SK-N-SH (cell line): ENCODE results near the gene GNB2. TPM values are rescaled to one million over a fixed set of nuclear protein-coding genes. Genes with fewer than 3 reads are reported as not detected.

Experiments
- CTCF ChIA-PET: fragments of 300-600, 350-600 bp; formaldehyde crosslinking; extraction: SDS; loops from one replicate; lab custom pipeline; 2021; lab: Yijun Ruan, JAX
- POLR2A ChIA-PET: fragments of 350-600 bp; sonication (Branson Sonifier 250); formaldehyde crosslinking; extraction: SDS; loops from one replicate; lab custom pipeline; 2020; ENCODE audit warnings: antibody characterized with exemption, inconsistent platforms; lab: Yijun Ruan, JAX
- DNase-seq: peaks from one replicate; pipeline ENCODE4 v3.0.0; 2012
- H2AFZ ChIP-seq: fragments of 200-600 bp; sonication (generic); 2 replicates; pipeline ENCODE4 v1.8.1; 2016; ENCODE audit warnings: antibody characterized with exemption, mild to moderate bottlenecking, low read depth
- H3F3A ChIP-seq: fragments of 200-600 bp; sonication (generic); replicated peaks from 2 replicates; pipeline ENCODE3; 2016; ENCODE audit warnings: antibody characterized with exemption, mild to moderate bottlenecking; ENCODE audit not compliant: insufficient read depth
- H3K27ac ChIP-seq, 2 experiments: fragments of 200-500 bp in 1 of 2; fragments of 200-600 bp in 1 of 2; sonication (Bioruptor generic) in 1 of 2; sonication (generic), shearing (Covaris generic) in 1 of 2; 2 replicates each; pipeline versions ENCODE4 v1.5.1 to v1.6.1; 2014 to 2016; ENCODE audit warnings: low read depth in 2 of 2, inconsistent platforms in 1 of 2, low read length in 1 of 2, mild to moderate bottlenecking in 1 of 2, mixed read lengths in 1 of 2
- H3K27me3 ChIP-seq: fragments of 200-600 bp; sonication (generic), shearing (Covaris generic); 2 replicates; pipeline ENCODE4 v1.6.1; 2016; ENCODE audit warnings: mixed run types; ENCODE audit not compliant: insufficient read depth
- H3K36me3 ChIP-seq, 2 experiments: fragments of 200-500 bp in 1 of 2; fragments of 200-600 bp in 1 of 2; sonication (Bioruptor generic) in 1 of 2; sonication (generic) in 1 of 2; replicated peaks in 1 of 2; 2 replicates each; pipeline versions ENCODE3 to v1.5.1; 2014 to 2016; ENCODE audit warnings: low read length in 1 of 2, mild to moderate bottlenecking in 1 of 2; ENCODE audit not compliant: insufficient read depth in 2 of 2, control insufficient read depth in 1 of 2
- H3K4me1 ChIP-seq, 2 experiments: fragments of 200-500 bp in 1 of 2; fragments of 200-600 bp in 1 of 2; sonication (Bioruptor generic) in 1 of 2; sonication (generic), shearing (Covaris generic) in 1 of 2; 2 replicates each; pipeline versions ENCODE4 v1.5.1 to v1.6.1; 2014 to 2016; ENCODE audit warnings: low read depth in 1 of 2, low read length in 1 of 2, mixed run types in 1 of 2; ENCODE audit not compliant: insufficient read depth in 2 of 2, control insufficient read depth in 1 of 2
- H3K4me2 ChIP-seq: fragments of 200-600 bp; sonication (generic), shearing (Covaris generic); 2 replicates; pipeline ENCODE4 v1.6.1; 2017; ENCODE audit warnings: mixed run types
- H3K4me3 ChIP-seq, 2 experiments: fragments of 200-500 bp in 1 of 2; fragments of 200-600 bp in 1 of 2; sonication (Bioruptor generic) in 1 of 2; sonication (generic), shearing (Covaris generic) in 1 of 2; 2 replicates each; pipeline versions ENCODE4 v1.5.1 to v1.8.1; 2014 to 2016; ENCODE audit warnings: low read depth in 2 of 2, inconsistent platforms in 1 of 2, low read length in 1 of 2, mild to moderate bottlenecking in 1 of 2, mixed read lengths in 1 of 2, moderate library complexity in 1 of 2
- H3K79me2 ChIP-seq: fragments of 200-600 bp; sonication (generic); 2 replicates; pipeline ENCODE4 v1.8.1; 2017; ENCODE audit warnings: mild to moderate bottlenecking; ENCODE audit not compliant: insufficient read depth
- H3K9ac ChIP-seq: fragments of 200-600 bp; sonication (generic); 2 replicates; pipeline ENCODE4 v1.6.1; 2017; ENCODE audit warnings: mixed run types
- H3K9me2 ChIP-seq: fragments of 200-600 bp; sonication (generic); 2 replicates; pipeline ENCODE4 v1.6.1; 2017; ENCODE audit warnings: mixed run types
- H3K9me3 ChIP-seq: fragments of 200-600 bp; sonication (generic); 2 replicates; pipeline ENCODE4 v1.6.1; 2017; ENCODE audit warnings: mixed run types, mild to moderate bottlenecking, moderate library complexity
- H4K20me1 ChIP-seq: fragments of 200-600 bp; sonication (generic); 2 replicates; pipeline ENCODE4 v1.6.1; 2017; ENCODE audit warnings: mild to moderate bottlenecking, mixed run types; ENCODE audit not compliant: insufficient read depth
- CHD2 ChIP-seq: fragments of 150-350 bp; IDR thresholded peaks from 2 replicates; pipeline ENCODE4 v1.6.1; 2018; ENCODE audit warnings: low read length; ENCODE audit not compliant: partially characterized antibody
- EP300 ChIP-seq, 2 experiments: IDR thresholded peaks; 2 replicates each; pipeline versions ENCODE4 v1.4.0 to v1.6.1; 2012; ENCODE audit warnings: borderline replicate concordance in 1 of 2, low read depth in 1 of 2, low read length in 1 of 2
- GABPA ChIP-seq: IDR thresholded peaks from 2 replicates; pipeline ENCODE4 v1.4.0; 2012; ENCODE audit warnings: low read depth, mild to moderate bottlenecking
- POLR2AphosphoS5 ChIP-seq: IDR thresholded peaks from 2 replicates; pipeline ENCODE4 v1.6.1; 2012; ENCODE audit warnings: low read depth, low read length
- RAD21 ChIP-seq: IDR thresholded peaks from 2 replicates; pipeline ENCODE4 v1.6.1; 2012; ENCODE audit warnings: mild to moderate bottlenecking, low read length
- RCOR1 ChIP-seq: fragments of 150-350 bp; IDR thresholded peaks from 2 replicates; pipeline ENCODE4 v1.6.1; 2017; ENCODE audit warnings: antibody characterized with exemption, low read length
- SMC3 ChIP-seq: IDR thresholded peaks from 2 replicates; pipeline ENCODE4 v1.6.1; 2012; ENCODE audit warnings: low read depth, low read length, improper control_type of control experiment
- TAF1 ChIP-seq: IDR thresholded peaks from 2 replicates; pipeline ENCODE4 v1.6.1; 2012; ENCODE audit warnings: low read depth, mild to moderate bottlenecking, low read length, moderate library complexity, borderline replicate concordance
- TCF12 ChIP-seq: IDR thresholded peaks from 2 replicates; pipeline ENCODE4 v1.4.0; 2012
- TEAD4 ChIP-seq: IDR thresholded peaks from 2 replicates; pipeline ENCODE4 v1.4.0; 2012; ENCODE audit warnings: mild to moderate bottlenecking, borderline replicate concordance; ENCODE audit not compliant: insufficient read depth
- YY1 ChIP-seq: IDR thresholded peaks from 2 replicates; pipeline ENCODE4 v1.4.0; 2012; ENCODE audit warnings: low read depth, mild to moderate bottlenecking
- WGBS: methylation state at CpG from one replicate; pipeline ENCODE4 v1.1.6; 2017; ENCODE audit warnings: low lambda C conversion rate; 5-methylcytosine and 5-hydroxymethylcytosine counted together
- polyA plus RNA-seq, 3 experiments: library from polyadenylated mRNA; depleted of rRNA; stranded (reverse); fragments of >200 nt; gene quantifications; 2 replicates each; pipeline ENCODE4 v1.2.3, GENCODE V29; 2012
- TF ChIP-seq, protein P1 (sequence below): IDR thresholded peaks from 2 replicates; pipeline ENCODE4 v1.6.1; 2012; ENCODE audit warnings: mild to moderate bottlenecking, low read depth, low read length, moderate library complexity
- TF ChIP-seq, protein P2 (sequence below): fragments of 200-600 bp; sonication (generic); IDR thresholded peaks from 2 replicates; pipeline ENCODE4 v1.6.1; 2017; ENCODE audit warnings: antibody characterized with exemption, mild to moderate bottlenecking, moderate library complexity
- TF ChIP-seq, protein P3 (sequence below): fragments of 150-350 bp; IDR thresholded peaks from 2 replicates; pipeline ENCODE4 v1.6.1; 2016; ENCODE audit warnings: mild to moderate bottlenecking, low read depth, low read length
- TF ChIP-seq, protein P4 (sequence below): IDR thresholded peaks from 2 replicates; pipeline ENCODE4; 2012
- TF ChIP-seq, protein P5 (sequence below): IDR thresholded peaks from 2 replicates; pipeline ENCODE4 v1.4.0; 2012; ENCODE audit warnings: low read depth, borderline replicate concordance

GNB2 gene
- polyA plus RNA-seq, 1 of the 3 experiments (the other 2 are of a cell fraction), result 398 TPM

DNA sequence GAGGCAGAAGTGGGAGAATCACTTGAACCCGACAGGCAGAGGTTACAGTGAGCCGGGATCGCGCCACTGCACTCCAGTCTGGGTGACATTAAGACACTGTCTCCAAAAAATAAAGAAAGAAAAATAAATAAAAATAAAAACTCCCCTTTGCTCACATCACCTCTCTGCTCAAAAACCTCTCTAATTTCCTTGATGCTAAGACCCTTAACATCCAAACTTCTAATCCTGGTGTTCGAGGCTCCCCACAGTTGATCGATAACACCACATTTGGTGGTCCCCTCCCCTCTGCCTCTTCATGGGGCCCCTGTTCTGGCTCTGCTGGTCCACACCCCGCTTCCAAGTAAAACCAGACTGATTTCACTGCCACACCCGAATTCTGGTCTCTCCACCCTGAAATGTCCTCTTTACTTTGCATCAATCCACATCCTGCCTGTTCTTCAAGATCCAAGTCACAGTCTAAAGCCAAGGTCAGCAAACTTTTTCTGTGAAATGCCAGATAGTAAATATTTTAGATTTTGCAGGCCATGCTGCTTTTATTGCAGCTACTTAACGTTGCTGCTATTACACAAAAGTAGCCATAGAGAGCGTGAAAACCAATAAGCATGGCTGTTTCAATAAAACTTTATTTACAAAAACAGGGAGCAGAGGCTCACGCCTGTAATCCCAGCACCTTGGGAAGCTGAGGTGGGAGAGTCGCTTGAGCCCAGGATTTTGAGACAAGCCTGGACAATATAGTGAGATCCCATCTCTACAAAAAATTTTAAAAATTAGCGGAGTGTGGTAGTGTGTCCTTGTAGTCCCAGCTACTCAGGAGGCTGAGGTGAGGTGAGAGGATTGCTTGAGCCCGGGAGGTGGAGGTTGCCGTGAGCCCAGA lies 49.4 kb upstream of the GNB2 start:
- H3K9me2 ChIP-seq, result no peaks in the 10 kb centered on the region
- no peak overlapping the region for H3K9ac ChIP-seq
- peaks cover 0 to 10% of the 10 kb centered on the region in 2 experiments; a peak in 1 of 4 replicates for H3K4me1 ChIP-seq
- POLR2A ChIA-PET, result interaction anchor here (1.8 kb wide), 1 partner anchor 11 kb away, joined by 7 read pairs; the partner anchor contains the start of gene MOSPD3
- H3K79me2 ChIP-seq, result no peaks in the 10 kb centered on the region
- no peaks in the 10 kb centered on the region for H4K20me1 ChIP-seq
- H3K4me2 ChIP-seq, result no peak overlapping the region
- no peak for DNase-seq
- CTCF ChIA-PET, result interaction anchor here (0.7 to 7.2 kb wide), 8 partner anchors 9 to 71 kb away, joined by 3 to 70 read pairs (median 4); partner anchors contain the start of gene MOSPD3
- H3K4me3 ChIP-seq, result no peak overlapping the region
- H2AFZ ChIP-seq, result no peak overlapping the region
- TF ChIP-seq POLR2AphosphoS5 (no peak), RAD21 (no peak), SMC3 (no peak), GABPA (no peak), TEAD4 (no peak), TAF1 (no peak), TCF12 (no peak), YY1 (no peak), EP300 (IDR thresholded peaks at IDR 0.05; ENCODE audit: borderline replicate concordance in 1 of 2, low read depth in 1 of 2, low read length in 1 of 2) (no peak), RCOR1 (no peak), CHD2 (no peak)
- TF ChIP-seq, protein P1, sequence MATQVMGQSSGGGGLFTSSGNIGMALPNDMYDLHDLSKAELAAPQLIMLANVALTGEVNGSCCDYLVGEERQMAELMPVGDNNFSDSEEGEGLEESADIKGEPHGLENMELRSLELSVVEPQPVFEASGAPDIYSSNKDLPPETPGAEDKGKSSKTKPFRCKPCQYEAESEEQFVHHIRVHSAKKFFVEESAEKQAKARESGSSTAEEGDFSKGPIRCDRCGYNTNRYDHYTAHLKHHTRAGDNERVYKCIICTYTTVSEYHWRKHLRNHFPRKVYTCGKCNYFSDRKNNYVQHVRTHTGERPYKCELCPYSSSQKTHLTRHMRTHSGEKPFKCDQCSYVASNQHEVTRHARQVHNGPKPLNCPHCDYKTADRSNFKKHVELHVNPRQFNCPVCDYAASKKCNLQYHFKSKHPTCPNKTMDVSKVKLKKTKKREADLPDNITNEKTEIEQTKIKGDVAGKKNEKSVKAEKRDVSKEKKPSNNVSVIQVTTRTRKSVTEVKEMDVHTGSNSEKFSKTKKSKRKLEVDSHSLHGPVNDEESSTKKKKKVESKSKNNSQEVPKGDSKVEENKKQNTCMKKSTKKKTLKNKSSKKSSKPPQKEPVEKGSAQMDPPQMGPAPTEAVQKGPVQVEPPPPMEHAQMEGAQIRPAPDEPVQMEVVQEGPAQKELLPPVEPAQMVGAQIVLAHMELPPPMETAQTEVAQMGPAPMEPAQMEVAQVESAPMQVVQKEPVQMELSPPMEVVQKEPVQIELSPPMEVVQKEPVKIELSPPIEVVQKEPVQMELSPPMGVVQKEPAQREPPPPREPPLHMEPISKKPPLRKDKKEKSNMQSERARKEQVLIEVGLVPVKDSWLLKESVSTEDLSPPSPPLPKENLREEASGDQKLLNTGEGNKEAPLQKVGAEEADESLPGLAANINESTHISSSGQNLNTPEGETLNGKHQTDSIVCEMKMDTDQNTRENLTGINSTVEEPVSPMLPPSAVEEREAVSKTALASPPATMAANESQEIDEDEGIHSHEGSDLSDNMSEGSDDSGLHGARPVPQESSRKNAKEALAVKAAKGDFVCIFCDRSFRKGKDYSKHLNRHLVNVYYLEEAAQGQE, result no peak
- TF ChIP-seq, protein P2, sequence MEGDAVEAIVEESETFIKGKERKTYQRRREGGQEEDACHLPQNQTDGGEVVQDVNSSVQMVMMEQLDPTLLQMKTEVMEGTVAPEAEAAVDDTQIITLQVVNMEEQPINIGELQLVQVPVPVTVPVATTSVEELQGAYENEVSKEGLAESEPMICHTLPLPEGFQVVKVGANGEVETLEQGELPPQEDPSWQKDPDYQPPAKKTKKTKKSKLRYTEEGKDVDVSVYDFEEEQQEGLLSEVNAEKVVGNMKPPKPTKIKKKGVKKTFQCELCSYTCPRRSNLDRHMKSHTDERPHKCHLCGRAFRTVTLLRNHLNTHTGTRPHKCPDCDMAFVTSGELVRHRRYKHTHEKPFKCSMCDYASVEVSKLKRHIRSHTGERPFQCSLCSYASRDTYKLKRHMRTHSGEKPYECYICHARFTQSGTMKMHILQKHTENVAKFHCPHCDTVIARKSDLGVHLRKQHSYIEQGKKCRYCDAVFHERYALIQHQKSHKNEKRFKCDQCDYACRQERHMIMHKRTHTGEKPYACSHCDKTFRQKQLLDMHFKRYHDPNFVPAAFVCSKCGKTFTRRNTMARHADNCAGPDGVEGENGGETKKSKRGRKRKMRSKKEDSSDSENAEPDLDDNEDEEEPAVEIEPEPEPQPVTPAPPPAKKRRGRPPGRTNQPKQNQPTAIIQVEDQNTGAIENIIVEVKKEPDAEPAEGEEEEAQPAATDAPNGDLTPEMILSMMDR, result no peak
- TF ChIP-seq, protein P3, sequence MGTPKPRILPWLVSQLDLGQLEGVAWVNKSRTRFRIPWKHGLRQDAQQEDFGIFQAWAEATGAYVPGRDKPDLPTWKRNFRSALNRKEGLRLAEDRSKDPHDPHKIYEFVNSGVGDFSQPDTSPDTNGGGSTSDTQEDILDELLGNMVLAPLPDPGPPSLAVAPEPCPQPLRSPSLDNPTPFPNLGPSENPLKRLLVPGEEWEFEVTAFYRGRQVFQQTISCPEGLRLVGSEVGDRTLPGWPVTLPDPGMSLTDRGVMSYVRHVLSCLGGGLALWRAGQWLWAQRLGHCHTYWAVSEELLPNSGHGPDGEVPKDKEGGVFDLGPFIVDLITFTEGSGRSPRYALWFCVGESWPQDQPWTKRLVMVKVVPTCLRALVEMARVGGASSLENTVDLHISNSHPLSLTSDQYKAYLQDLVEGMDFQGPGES, result no peak
- TF ChIP-seq, protein P4, sequence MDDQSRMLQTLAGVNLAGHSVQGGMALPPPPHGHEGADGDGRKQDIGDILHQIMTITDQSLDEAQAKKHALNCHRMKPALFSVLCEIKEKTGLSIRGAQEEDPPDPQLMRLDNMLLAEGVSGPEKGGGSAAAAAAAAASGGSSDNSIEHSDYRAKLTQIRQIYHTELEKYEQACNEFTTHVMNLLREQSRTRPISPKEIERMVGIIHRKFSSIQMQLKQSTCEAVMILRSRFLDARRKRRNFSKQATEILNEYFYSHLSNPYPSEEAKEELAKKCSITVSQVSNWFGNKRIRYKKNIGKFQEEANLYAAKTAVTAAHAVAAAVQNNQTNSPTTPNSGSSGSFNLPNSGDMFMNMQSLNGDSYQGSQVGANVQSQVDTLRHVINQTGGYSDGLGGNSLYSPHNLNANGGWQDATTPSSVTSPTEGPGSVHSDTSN, result no peak
- TF ChIP-seq, protein P5, sequence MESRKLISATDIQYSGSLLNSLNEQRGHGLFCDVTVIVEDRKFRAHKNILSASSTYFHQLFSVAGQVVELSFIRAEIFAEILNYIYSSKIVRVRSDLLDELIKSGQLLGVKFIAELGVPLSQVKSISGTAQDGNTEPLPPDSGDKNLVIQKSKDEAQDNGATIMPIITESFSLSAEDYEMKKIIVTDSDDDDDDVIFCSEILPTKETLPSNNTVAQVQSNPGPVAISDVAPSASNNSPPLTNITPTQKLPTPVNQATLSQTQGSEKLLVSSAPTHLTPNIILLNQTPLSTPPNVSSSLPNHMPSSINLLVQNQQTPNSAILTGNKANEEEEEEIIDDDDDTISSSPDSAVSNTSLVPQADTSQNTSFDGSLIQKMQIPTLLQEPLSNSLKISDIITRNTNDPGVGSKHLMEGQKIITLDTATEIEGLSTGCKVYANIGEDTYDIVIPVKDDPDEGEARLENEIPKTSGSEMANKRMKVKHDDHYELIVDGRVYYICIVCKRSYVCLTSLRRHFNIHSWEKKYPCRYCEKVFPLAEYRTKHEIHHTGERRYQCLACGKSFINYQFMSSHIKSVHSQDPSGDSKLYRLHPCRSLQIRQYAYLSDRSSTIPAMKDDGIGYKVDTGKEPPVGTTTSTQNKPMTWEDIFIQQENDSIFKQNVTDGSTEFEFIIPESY, result no peak
- no peaks in the 10 kb centered on the region for H3K27me3 ChIP-seq
- peaks cover 7% of the 10 kb centered on the region for H3F3A ChIP-seq
- H3K27ac ChIP-seq, result no peak overlapping the region
- no peaks in the 10 kb centered on the region for H3K36me3 ChIP-seq
- WGBS, result 84% methylated on average over 15 of the region's 15 CpGs
- no peaks in the 10 kb centered on the region for H3K9me3 ChIP-seq
